ENCODE data around the gene BDKRB2.

The BDKRB2 gene

GRCh38 chr14:96167224-96168148 lies 37.2 kb upstream of the BDKRB2 start:
- TF ChIP-seq ZFX (IDR thresholded peaks at IDR 0.05; ENCODE audit: borderline replicate concordance) = no peak
- TF ChIP-seq CTCF (IDR thresholded peaks at IDR 0.05) = no peak
- no peak overlapping the region for H3K27ac ChIP-seq

GRCh38 chr14:96168581-96168980 lies 36.1 kb upstream of the BDKRB2 start:
- no peak overlapping the region for H3K27ac ChIP-seq
- TF ChIP-seq CTCF (IDR thresholded peaks at IDR 0.05) (no peak), ZFX (IDR thresholded peaks at IDR 0.05; ENCODE audit: borderline replicate concordance) (no peak)

DNA sequence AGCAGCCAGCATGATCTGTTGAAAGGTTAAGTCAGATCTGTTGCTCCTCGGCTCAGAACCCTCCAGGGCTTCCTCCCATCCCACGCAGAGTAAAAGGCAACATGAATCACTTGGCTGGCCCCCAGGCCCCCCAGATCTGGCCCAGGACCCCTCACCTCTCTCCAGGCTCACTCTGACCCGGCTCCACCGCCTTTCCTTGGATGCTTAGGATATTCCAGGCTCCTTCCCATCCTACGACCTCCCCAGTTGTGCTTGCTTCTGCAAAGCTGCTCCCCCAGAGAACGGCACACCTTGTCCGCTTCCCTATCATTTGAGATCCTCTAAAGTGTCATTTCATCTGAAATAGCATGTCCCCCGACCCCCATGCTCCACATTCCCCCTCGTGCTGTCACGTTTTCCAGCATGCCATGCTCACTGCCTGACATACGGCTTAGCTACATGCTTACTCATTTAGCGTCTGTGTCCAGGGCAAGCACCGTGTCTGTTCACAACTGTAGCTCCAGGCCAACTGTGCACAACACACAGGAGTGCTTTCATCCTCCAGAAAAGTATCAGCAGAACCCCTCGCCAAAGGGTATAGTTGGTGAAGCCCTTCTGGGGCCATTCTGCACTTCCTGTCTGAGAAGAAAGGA lies 33.6 kb upstream of the BDKRB2 start:
- TF ChIP-seq ZFX (IDR thresholded peaks at IDR 0.05; ENCODE audit: borderline replicate concordance) = no peak
- no peak for TF ChIP-seq CTCF (IDR thresholded peaks at IDR 0.05)
- H3K27ac ChIP-seq = no peak overlapping the region

DNA sequence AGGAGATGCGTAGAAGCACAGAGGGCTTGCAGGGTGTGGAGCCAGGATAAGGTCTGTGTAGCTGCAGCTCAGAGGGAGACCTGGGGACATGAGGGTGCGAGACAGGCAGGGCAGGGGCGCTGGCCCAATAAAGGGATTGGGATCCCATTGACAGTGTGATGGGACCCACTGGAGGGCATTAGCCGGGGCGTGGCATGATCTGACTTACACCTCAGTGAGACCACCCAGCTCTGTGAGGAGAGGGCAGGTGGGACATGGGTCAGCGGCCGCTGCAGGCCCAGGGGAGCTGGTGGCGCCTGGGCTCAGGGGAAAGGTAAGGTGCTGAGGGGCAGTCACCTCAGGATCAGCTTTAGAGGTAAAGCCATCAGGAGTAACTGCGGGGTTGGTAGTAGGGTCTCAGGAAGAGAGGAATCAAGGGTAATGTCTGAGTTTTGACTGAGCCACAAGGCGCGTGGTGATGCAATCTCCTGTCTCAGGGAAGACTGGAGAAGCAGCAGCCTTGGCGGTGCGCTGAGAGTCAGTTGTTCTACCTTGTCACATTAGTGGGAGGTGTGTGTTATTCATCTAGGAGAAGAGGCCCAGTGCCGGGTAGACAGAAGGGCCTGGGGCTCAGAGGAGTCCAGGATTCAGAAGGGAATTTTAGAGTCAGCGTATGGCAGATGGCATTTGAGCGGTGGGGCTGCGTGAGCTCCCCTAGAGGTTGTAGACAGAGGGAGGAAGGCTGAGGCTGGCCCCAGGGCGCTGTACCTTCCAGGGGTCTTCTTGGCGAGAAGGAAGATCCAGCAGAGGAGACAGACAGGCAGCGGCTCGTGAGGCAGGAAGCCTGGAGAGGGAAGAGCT lies 30.8 kb upstream of the BDKRB2 start:
- H3K27ac ChIP-seq = no peak overlapping the region
- TF ChIP-seq CTCF (IDR thresholded peaks at IDR 0.05) (no peak), ZFX (IDR thresholded peaks at IDR 0.05; ENCODE audit: borderline replicate concordance) (no peak)

DNA sequence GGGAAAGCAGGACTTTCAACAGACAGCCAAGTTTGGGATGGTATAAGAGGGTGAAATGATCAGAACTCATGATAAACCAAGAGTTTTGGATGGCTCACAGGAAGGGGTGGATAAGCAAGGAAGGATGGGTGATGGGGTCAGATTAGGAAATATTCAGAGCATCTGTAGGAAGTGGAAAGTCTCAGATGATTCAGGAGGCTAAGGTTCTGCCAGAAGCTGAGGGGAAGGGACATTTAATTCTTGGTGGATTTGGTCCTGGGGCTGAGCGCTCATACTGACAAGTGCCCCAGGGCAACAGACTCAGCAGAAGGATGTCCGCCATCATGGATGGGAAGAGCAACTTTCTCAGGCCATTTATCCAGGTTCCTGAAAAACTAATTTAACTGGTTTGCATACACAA lies 28.4 kb upstream of the BDKRB2 start:
- H3K27ac ChIP-seq = no peak overlapping the region
- TF ChIP-seq ZFX (IDR thresholded peaks at IDR 0.05; ENCODE audit: borderline replicate concordance) (no peak), CTCF (IDR thresholded peaks at IDR 0.05) (no peak)

DNA sequence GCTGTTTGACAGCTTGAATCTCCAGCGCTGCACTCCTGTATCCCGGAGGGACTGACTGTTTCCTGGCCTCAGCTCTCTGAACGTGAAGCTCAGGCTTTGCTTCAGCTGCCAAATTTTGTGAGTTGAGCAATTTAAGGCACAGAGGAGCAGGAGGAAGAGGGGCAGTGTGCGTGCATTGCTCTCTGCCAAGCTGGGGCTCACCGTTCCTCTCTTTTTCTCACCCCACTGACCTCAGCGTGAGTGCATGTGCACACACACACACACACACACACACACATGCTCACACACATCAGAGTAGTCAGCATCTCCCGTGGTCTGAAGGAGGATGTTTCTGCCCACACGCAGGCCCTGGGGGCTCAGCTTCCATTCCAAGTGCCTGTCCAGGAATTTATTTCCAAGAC lies 27.8 kb upstream of the BDKRB2 start:
- H3K27ac ChIP-seq = no peak overlapping the region
- TF ChIP-seq ZFX (IDR thresholded peaks at IDR 0.05; ENCODE audit: borderline replicate concordance) (no peak), CTCF (IDR thresholded peaks at IDR 0.05) (no peak)
